Measurements from ENCODE around the gene CDC42EP4.

Gene CDC42EP4

DNA sequence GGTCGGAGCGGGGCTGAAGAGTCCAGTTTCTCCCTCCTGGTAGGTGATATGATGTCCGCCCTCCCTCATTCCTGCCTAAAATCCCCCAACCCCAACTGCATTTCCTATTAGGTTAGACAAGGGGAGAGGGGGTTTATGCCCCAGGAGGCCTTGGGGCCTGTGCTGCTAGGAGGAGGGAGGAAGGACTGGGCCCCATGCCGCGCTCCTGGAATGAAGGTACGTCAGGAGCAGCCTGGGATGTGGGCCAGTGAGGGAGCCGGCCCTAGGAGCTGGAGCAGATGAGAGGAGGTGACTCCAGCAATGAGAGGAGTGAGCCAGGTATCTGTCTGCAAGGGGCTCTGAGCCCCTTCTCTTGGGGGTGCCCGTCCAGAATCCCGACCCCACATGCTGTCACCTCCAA is 46.9 kb upstream of the CDC42EP4 start:
- no peak overlapping the region for H3K27ac ChIP-seq
- no peak for DNase-seq
- no peaks in the 10 kb centered on the region for H3K36me3 ChIP-seq (replicated peaks)
- no peak overlapping the region for H3K4me3 ChIP-seq (ENCODE audit: low read depth, low read length)
- in situ Hi-C loops (cut with HindIII; ENCODE audit: low pct_ligation_motif_present, low sequenced_read_pairs): no loop called here
- H3K27me3 ChIP-seq (replicated peaks): no peaks in the 10 kb centered on the region
- no peak for TF ChIP-seq CTCF (IDR thresholded peaks at IDR 0.05; ENCODE audit: low read depth, low read length, missing control alignments)

DNA sequence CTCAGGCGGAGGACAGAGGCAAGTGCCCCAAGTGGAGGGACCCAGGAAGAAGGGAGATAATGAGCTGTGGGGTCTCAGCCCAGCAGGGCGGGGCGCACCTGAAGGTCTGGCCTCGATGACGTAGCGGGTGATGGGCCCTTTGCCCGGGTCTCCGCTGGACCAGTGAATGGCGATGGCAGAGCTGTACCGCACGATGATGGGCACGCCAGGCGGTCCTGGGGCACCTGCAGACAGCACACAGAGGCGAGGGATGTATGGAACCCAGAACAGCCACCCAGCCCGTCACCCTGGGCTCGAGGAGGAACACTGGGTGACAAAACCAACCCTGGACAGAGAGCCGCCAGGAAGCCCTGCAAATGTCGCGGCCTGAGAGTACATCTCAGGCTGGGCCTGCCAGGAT is 46.2 kb upstream of the CDC42EP4 start:
- no peak overlapping the region for H3K27ac ChIP-seq
- TF ChIP-seq CTCF (IDR thresholded peaks at IDR 0.05; ENCODE audit: low read depth, low read length, missing control alignments): no peak
- DNase-seq: no peak
- H3K4me3 ChIP-seq (ENCODE audit: low read depth, low read length): no peak overlapping the region
- in situ Hi-C loops (cut with HindIII; ENCODE audit: low pct_ligation_motif_present, low sequenced_read_pairs): no loop called here
- H3K36me3 ChIP-seq (replicated peaks): no peaks in the 10 kb centered on the region
- no peaks in the 10 kb centered on the region for H3K27me3 ChIP-seq (replicated peaks)

DNA sequence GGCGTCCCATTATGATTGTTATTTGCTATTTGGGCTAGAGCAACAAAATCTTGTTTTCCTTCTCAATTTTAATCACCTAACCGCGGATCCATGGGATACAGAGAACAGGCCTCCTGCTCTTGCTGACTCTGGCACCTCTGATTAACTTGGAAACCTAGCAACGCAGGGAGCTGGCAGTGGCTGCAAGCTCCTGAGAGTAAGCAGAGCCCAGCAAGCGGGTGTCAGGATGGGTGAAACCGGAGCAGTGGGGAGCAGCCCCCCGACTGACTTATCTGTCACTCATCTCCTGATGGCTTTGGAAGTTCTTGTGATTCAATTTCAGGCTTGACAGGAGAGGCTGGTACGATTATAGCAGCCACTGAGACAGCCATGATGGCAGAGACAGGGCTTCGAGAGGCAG is 45.5 kb upstream of the CDC42EP4 start:
- DNase-seq: no peak
- in situ Hi-C loops (cut with HindIII; ENCODE audit: low pct_ligation_motif_present, low sequenced_read_pairs): no loop called here
- TF ChIP-seq CTCF (IDR thresholded peaks at IDR 0.05; ENCODE audit: low read depth, low read length, missing control alignments): no peak
- no peaks in the 10 kb centered on the region for H3K27me3 ChIP-seq (replicated peaks)
- H3K4me3 ChIP-seq (ENCODE audit: low read depth, low read length): no peak overlapping the region
- no peak overlapping the region for H3K27ac ChIP-seq
- H3K36me3 ChIP-seq (replicated peaks): no peaks in the 10 kb centered on the region

- Histone ChIP-seq H3K27me3 (replicated peaks) (no peaks in the 10 kb centered on the region), H3K36me3 (replicated peaks) (no peaks in the 10 kb centered on the region), H3K4me3 (ENCODE audit: low read depth, low read length) (no peak overlapping the region), H3K27ac (no peak overlapping the region)
- TF ChIP-seq CTCF (IDR thresholded peaks at IDR 0.05; ENCODE audit: low read depth, low read length, missing control alignments): no peak
- no peak for DNase-seq
- in situ Hi-C loops (cut with HindIII; ENCODE audit: low pct_ligation_motif_present, low sequenced_read_pairs): no loop called here
These were observed 44.9 kb upstream of the CDC42EP4 start for GRCh38 chr17:73356561-73357170.

GRCh38 chr17:73354423-73355284 is 42.9 kb upstream of the CDC42EP4 start:
- H3K36me3 ChIP-seq (replicated peaks): no peaks in the 10 kb centered on the region
- no peak for DNase-seq
- TF ChIP-seq CTCF (IDR thresholded peaks at IDR 0.05; ENCODE audit: low read depth, low read length, missing control alignments): no peak
- no peak overlapping the region for H3K4me3 ChIP-seq (ENCODE audit: low read depth, low read length)
- H3K27me3 ChIP-seq (replicated peaks): no peaks in the 10 kb centered on the region
- no peak overlapping the region for H3K27ac ChIP-seq
- in situ Hi-C loops (cut with HindIII; ENCODE audit: low pct_ligation_motif_present, low sequenced_read_pairs): no loop called here
